NK-92 treated with Interleukin-12 subunit alpha and Interleukin-12 subunit beta, amount 100 ng/mL, for 24 hours (cell line): ENCODE measurements around the gene ROMO1.

Experiments used
- DNase-seq: peaks from one replicate; lab custom pipeline; 2025; lab: John Stamatoyannopoulos, UW

The ROMO1 gene

GRCh38 chr20:35699127-35699956 is at the start of gene ROMO1, which contains the start of gene NFS1:
Gene ROMO1 (plus strand): TSS chr20:35699405. CDS start chr20:35699633, 228 bp downstream.
Gene NFS1 (minus strand): TSS chr20:35699352. CDS start chr20:35699288, 64 bp downstream.
- peak; percentile 69 for DNase-seq

DNA sequence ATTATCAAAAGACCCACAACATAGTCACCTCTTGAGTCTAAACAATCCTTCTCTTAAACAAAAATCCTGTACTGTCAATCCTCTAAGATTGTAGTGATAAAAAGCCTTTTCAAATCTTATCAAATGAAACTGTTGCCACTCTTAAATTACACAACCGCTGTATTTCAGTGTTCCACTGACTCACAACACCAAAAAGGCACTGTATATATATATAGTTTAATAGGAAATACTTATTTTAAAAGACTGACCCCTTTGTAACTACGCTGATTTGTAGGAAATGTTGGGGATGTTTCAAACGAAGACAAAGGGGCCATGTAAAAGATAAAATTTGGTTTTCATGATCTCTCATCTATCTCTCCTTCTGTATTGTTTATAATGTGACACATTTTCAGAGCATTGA is 48.6 kb upstream of the ROMO1 start:
- DNase-seq, result no peak

- no peak for DNase-seq
Measured at GRCh38 chr20:35651958-35652357, 47.2 kb upstream of the ROMO1 start.

GRCh38 chr20:35652641-35653429 is 46.4 kb upstream of the ROMO1 start:
- no peak for DNase-seq

DNA sequence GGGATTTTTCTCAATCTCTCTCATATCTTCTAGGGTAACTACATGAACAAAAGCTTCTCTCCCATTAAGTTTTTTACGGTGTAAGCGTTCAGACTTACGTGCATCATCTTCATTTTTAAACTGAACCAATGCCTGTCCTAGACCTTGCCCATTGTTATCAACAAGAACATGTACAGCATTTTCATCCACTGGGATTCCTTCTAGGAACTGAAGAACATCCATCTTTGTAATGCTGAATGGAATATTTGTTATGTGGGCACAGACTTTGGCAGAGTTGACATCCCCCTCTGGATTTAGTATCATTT is 45.8 kb upstream of the ROMO1 start:
- no peak for DNase-seq

DNA sequence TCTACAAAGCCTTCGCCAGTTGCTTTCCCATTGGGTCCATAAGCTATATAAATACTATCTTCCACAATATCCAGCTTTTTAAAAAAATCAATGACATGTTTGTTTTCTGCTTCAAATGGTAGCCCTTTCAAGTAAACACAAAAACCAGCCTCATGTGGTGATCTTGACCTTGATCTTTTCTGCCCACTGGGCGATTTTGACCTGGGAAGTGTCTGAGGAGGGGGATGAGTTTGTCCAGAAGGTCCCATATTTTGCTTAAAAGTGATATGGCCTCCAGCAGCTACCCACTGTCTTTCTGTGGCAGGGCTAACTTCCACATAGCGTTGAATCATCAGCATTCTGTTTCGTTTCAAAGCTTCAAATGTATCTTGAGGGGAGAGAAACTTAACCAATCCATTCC is 45.3 kb upstream of the ROMO1 start:
- no peak for DNase-seq

DNA sequence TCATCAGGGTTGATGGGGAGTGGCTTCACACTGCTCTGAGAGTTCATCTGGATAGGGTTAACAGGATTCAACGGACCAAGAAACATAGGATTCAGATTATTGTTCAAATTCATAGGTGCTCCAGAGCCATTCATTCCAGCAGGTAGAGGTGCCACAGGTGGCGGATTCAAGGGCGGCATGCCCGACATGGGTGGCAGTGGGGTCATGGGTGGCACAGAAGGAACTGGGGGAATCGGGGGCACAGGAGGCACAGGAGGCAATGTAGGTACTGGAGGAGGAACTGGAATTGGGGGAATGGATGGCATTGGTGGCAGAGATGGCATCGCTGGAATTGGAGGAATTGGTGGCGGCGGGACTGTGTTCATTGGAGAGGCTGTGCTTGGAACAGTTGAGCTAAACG is 44.8 kb upstream of the ROMO1 start:
- no peak for DNase-seq

GRCh38 chr20:35657271-35657670 is 41.9 kb upstream of the ROMO1 start:
- DNase-seq, result no peak

GRCh38 chr20:35660122-35660937 is 38.9 kb upstream of the ROMO1 start:
- no peak for DNase-seq

- no peak for DNase-seq
Measured at GRCh38 chr20:35661053-35661452, 38.2 kb upstream of the ROMO1 start.

GRCh38 chr20:35661908-35662307 is 37.3 kb upstream of the ROMO1 start:
- DNase-seq, result no peak

- no peak for DNase-seq
Measured at GRCh38 chr20:35662551-35662950, 36.7 kb upstream of the ROMO1 start.

- peak; percentile 70 for DNase-seq
Measured at GRCh38 chr20:35663516-35664465, 35.4 kb upstream of the ROMO1 start.

- peak; percentile 90 for DNase-seq
Measured at GRCh38 chr20:35664466-35665206, 34.6 kb upstream of the ROMO1 start, which contains the start of the genes CPNE1 and RBM12. Gene CPNE1 (minus strand): TSS chr20:35664900. CDS start chr20:35632923, 31,977 bp downstream. Gene RBM12 (minus strand): TSS chr20:35664900. CDS start chr20:35655322, 9,578 bp downstream.

- DNase-seq, result no peak
Measured at GRCh38 chr20:35665949-35666288, 33.3 kb upstream of the ROMO1 start.

GRCh38 chr20:35669221-35669620 is 30.0 kb upstream of the ROMO1 start:
- no peak for DNase-seq

DNA sequence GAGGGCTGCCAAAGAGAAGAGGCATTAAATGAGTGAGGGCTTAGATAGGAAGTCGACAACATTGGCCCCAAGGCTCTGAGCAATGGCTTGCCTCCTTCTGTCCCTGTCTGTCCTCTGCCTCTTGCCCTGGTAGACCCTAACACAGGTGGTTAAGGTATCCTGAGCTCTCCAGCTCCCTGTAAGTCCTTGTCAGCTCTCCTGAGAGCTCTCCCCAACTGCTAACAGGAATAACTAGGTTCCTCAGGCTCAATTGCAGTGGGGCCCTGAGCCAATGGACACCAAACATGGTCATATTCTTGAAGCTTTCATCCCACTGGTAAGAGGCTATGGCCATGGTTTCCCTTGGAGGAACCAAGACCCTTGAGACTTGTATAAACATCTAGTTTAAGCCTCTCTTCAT is 29.5 kb upstream of the ROMO1 start:
- no peak for DNase-seq

DNA sequence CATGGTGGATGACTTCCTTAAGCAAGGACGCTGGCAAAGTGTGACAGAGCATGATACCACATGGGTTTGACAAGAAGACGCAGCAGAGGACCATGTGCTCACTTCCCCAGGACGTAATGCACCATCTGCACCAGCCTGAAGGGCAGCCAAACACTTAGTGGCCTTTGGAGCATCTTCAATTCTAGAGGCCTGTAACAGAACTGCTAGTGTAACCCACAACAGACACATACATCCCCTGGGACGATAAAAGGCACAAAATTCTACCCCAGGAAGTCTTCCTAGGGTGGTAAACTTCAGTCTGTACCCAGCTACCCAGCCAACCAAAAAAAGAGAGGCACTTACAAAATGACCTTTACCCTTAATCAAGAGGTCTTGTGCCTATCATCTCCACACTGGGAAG is 25.3 kb upstream of the ROMO1 start:
- DNase-seq, result no peak

- no peak for DNase-seq
Measured at GRCh38 chr20:35674921-35675320, 24.3 kb upstream of the ROMO1 start.

DNA sequence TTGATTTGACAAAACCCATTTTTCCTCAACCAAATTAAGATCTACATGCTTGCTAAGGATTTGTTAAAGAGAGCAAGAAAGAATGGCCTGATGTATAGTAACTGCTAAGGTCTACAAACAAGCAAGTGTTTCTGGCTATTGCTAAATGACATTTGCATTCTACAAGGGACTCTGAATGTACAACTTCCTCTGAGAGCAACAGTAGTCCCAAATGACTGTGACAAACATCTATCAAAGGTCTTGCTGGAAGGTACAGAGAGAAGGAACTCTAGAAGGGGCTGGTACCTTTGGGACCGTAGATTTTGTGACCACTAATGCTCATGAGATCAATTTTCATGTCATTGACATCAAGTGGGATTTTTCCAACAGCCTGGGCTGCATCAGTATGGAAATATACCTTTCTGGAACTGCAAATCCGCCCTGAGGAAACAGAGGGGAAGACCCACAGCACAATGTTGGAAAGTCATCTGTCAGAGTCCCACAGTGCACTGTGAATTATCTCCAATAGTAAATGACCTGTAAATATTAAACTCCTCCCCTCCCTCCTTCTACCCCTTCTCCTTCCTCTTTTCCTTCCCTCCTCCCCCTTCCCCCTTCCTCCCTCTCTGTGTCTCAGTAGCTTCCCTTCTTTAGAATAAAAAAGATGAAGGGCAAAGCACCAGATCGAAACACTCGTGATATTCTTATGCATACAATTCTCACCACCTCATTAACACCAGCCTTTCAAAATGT is 18.6 kb upstream of the ROMO1 start:
- DNase-seq, result no peak
